Measurements from ENCODE around the gene CENPM. TPM values are rescaled to one million over a fixed set of nuclear protein-coding genes. Genes with fewer than 3 reads are reported as not detected.

CENPM gene
- total RNA-seq, 2 experiments from 2014 or later = 7.6 to 8.4 TPM

GRCh38 chr22:41913842-41914534 is 33.0 kb downstream of the CENPM start:
- no peak for DNase-seq
- no peak overlapping the region for H3K4me3 ChIP-seq (ENCODE audit: low read length)
- Mint-ChIP-seq H3K27ac (no peak overlapping the region), H3K4me3 (no peak overlapping the region), H3K27me3 (peaks cover 57% of the 10 kb centered on the region), H3K36me3 (ENCODE audit: low read depth) (no peaks in the 10 kb centered on the region), H3K9me3 (no peaks in the 10 kb centered on the region), H3K4me1 (ENCODE audit: low read depth) (peaks cover 25% of the 10 kb centered on the region)
- H3K27me3 ChIP-seq (ENCODE audit: control insufficient read depth in 1 of 2, insufficient read depth in 2 of 2, low read length in 2 of 2) = peaks cover 47 to 49% of the 10 kb centered on the region in 2 experiments
- ATAC-seq (ENCODE audit: poor library complexity) = no peak
- H3K9me3 ChIP-seq (ENCODE audit: control insufficient read depth in 1 of 2, insufficient read depth in 1 of 2, low read length in 2 of 2) = peaks cover 0 to 31% of the 10 kb centered on the region in 2 experiments
- no peak overlapping the region for H3K27ac ChIP-seq (ENCODE audit: low read depth in 1 of 2, low read length in 2 of 2)
- TF ChIP-seq, protein P1, sequence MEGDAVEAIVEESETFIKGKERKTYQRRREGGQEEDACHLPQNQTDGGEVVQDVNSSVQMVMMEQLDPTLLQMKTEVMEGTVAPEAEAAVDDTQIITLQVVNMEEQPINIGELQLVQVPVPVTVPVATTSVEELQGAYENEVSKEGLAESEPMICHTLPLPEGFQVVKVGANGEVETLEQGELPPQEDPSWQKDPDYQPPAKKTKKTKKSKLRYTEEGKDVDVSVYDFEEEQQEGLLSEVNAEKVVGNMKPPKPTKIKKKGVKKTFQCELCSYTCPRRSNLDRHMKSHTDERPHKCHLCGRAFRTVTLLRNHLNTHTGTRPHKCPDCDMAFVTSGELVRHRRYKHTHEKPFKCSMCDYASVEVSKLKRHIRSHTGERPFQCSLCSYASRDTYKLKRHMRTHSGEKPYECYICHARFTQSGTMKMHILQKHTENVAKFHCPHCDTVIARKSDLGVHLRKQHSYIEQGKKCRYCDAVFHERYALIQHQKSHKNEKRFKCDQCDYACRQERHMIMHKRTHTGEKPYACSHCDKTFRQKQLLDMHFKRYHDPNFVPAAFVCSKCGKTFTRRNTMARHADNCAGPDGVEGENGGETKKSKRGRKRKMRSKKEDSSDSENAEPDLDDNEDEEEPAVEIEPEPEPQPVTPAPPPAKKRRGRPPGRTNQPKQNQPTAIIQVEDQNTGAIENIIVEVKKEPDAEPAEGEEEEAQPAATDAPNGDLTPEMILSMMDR (IDR thresholded peaks at IDR 0.05) = no peak
- no peaks in the 10 kb centered on the region for H3K36me3 ChIP-seq (ENCODE audit: insufficient read depth, low read length)
- POLR2A ChIA-PET = interaction anchor here (1.0 kb wide), 1 partner anchor 26 kb away, joined by 3 read pairs; no protein-coding TSS in a partner anchor
- intact Hi-C loops (cut with DNase I, micrococcal nuclease) = no loop called here
- CTCF ChIA-PET = interaction anchor here (1.6 kb wide), 1 partner anchor 12 kb away, joined by 13 read pairs; the partner anchor contains the start of gene TNFRSF13C
- peaks cover 46% of the 10 kb centered on the region for H3K4me1 ChIP-seq (ENCODE audit: insufficient read depth, low read length)

DNA sequence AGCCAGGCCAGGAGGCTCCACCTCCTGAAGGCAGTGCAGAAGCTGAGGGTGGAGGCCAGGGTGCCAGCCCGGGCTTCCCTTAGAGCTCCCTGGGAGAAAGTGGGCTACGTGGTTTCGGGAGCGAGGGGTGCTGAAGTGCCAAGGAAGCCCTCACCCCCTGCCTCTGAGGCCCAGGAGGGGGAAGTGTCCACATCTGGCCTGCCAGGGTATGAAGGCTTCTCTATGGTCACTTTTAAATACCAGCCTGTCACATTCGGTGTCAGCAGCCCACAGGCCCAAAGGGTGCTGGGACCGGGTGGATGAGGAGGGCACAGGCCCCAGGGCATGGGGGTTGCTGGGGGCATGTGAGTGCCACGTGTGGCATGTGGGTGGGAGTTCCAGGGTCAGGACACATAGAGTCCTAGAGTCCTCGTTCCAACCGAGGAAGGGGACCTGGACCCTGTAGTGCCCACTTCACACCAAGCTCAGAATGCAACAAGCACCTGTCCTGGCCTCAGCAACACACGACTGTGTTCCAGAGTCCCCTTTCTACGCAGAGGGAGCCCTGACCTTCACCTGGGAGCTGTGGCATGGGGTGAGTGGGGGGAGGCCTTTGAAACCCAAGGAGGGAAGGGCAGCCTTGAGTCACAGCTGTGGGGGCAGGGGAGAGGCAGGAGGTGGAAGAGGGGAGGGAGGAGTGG is 33.8 kb downstream of the CENPM start:
- peaks cover 63% of the 10 kb centered on the region for H3K27me3 Mint-ChIP-seq
- H3K9me3 Mint-ChIP-seq = no peaks in the 10 kb centered on the region
- H3K4me1 ChIP-seq (ENCODE audit: insufficient read depth, low read length) = peaks cover 46% of the 10 kb centered on the region
- H3K27me3 ChIP-seq (ENCODE audit: control insufficient read depth in 1 of 2, insufficient read depth in 2 of 2, low read length in 2 of 2) = peaks cover 47 to 51% of the 10 kb centered on the region in 2 experiments
- no peaks in the 10 kb centered on the region for H3K36me3 Mint-ChIP-seq (ENCODE audit: low read depth)
- no peak overlapping the region for H3K27ac ChIP-seq (ENCODE audit: low read depth in 1 of 2, low read length in 2 of 2)
- TF ChIP-seq, protein P1 (IDR thresholded peaks at IDR 0.05) = no peak
- ChIA-PET CTCF (interaction anchor here (1.6 to 2.1 kb wide), 2 partner anchors 13 to 216 kb away, joined by 8 to 13 read pairs; partner anchors contain the start of gene TNFRSF13C), POLR2A (interaction anchor here (1.6 kb wide), 1 partner anchor 27 kb away, joined by 8 read pairs; no protein-coding TSS in a partner anchor)
- H3K4me3 ChIP-seq (ENCODE audit: low read length) = no peak overlapping the region
- H3K27ac Mint-ChIP-seq = no peak overlapping the region
- H3K9me3 ChIP-seq (ENCODE audit: control insufficient read depth in 1 of 2, insufficient read depth in 1 of 2, low read length in 2 of 2) = peaks cover 0 to 31% of the 10 kb centered on the region in 2 experiments
- DNase-seq (no peak), ATAC-seq (ENCODE audit: poor library complexity) (no peak)
- peak overlapping the region; percentile 76 for H3K4me3 Mint-ChIP-seq
- no peaks in the 10 kb centered on the region for H3K36me3 ChIP-seq (ENCODE audit: insufficient read depth, low read length)
- intact Hi-C loops (cut with DNase I, micrococcal nuclease) = no loop called here
- peaks cover 30% of the 10 kb centered on the region for H3K4me1 Mint-ChIP-seq (ENCODE audit: low read depth)

GRCh38 chr22:41912338-41913039 is 34.5 kb downstream of the CENPM start:
- Mint-ChIP-seq H3K4me3 (peak overlapping the region; percentile 76), H3K9me3 (no peaks in the 10 kb centered on the region), H3K4me1 (ENCODE audit: low read depth) (peaks cover 29% of the 10 kb centered on the region), H3K36me3 (ENCODE audit: low read depth) (no peaks in the 10 kb centered on the region), H3K27ac (no peak overlapping the region), H3K27me3 (peaks cover 62% of the 10 kb centered on the region)
- intact Hi-C loops (cut with DNase I, micrococcal nuclease) = no loop called here
- ChIA-PET CTCF (interaction anchor here (1.6 to 2.1 kb wide), 2 partner anchors 14 to 215 kb away, joined by 8 to 13 read pairs; partner anchors contain the start of gene TNFRSF13C), POLR2A (interaction anchor here (1.2 to 2.4 kb wide), 4 partner anchors 14 to 131 kb away, joined by 3 to 8 read pairs (median 6); partner anchors contain the start of genes CCDC134 and TNFRSF13C)
- DNase-seq (no peak), ATAC-seq (ENCODE audit: poor library complexity) (no peak)
- peaks cover 0 to 31% of the 10 kb centered on the region in 2 experiments for H3K9me3 ChIP-seq (ENCODE audit: control insufficient read depth in 1 of 2, insufficient read depth in 1 of 2, low read length in 2 of 2)
- H3K27me3 ChIP-seq (ENCODE audit: control insufficient read depth in 1 of 2, insufficient read depth in 2 of 2, low read length in 2 of 2) = peaks cover 47 to 51% of the 10 kb centered on the region in 2 experiments
- no peak overlapping the region for H3K27ac ChIP-seq (ENCODE audit: low read depth in 1 of 2, low read length in 2 of 2)
- TF ChIP-seq, protein P1 (IDR thresholded peaks at IDR 0.05) = no peak
- no peaks in the 10 kb centered on the region for H3K36me3 ChIP-seq (ENCODE audit: insufficient read depth, low read length)
- H3K4me1 ChIP-seq (ENCODE audit: insufficient read depth, low read length) = peaks cover 46% of the 10 kb centered on the region
- no peak overlapping the region for H3K4me3 ChIP-seq (ENCODE audit: low read length)

All from CD4-positive, alpha-beta T cell (primary cell).